Heart left ventricle (tissue), 13 donors: ENCODE results near the gene ADAMTSL1.

Experiments used
- CTCF ChIP-seq, 12 donors: fragments of 200-600 bp; sonication (generic) in 4 of 12; IDR thresholded peaks; one replicate each; pipeline versions ENCODE4 v1.5.0 to v1.8.0; 2018 to 2022; ENCODE audit warnings: antibody characterized with exemption in 12 of 12, mild to moderate bottlenecking in 5 of 12
- POLR2A ChIP-seq, 2 donors: fragments of 450-650 bp; IDR thresholded peaks; one replicate each; pipeline ENCODE4 v1.6.1; 2017; ENCODE audit warnings: antibody characterized with exemption in 2 of 2, mild to moderate bottlenecking in 2 of 2, moderate library complexity in 2 of 2
- donor health status: ischemic (EF 13 %, LVEDD 7.1; RV severe dilation, severe dysfunction).
- donor health status: DM: no; HTN: yes; CAD: no.
- donor health status: DM: no; HTN: no; CAD: no.
- donor health status: ischemic (EF 25% LVEDD 6.9; RV normal size, moderate dysfunction).
- donor health status: ischemic (EF 25% LVEDD 5.7; RV mildly dilated, moderate dysfunction).
- donor health status: ischemic (EF 35%, LVEDD 5.7; RV mildly dilated, moderate dysfunction).
- donor health status: nonischemic (EF 11% LVEDD 7.7; RV severe dilation, severe dysfunction).
- donor health status: DM: yes; HTN: yes; CAD: no.
- donor health status: PGD.
- donor health status: ischemic (EF 29% LVEDD 5.4; RV normal size, mild dysfunction).
- donor health status: nonischemic (EF 23%, LVEDD 6.1; RV moderate dilation, normal function).

GRCh38 chr9:18703151-18703900, 229.4 kb downstream of the ADAMTSL1 start:
- TF ChIP-seq CTCF (IDR thresholded peaks at IDR 0.05) (no peak), POLR2A (IDR thresholded peaks at IDR 0.05) (no peak)
